Effector memory CD8-positive, alpha-beta T cell (primary cell): ENCODE results near the gene ZNF682.
"Not testable (repeated sequence)": the region's sequence is repeated elsewhere in the genome, so short reads cannot be mapped to it uniquely, and the experiment has no call there.

ENCODE experiments used
- ATAC-seq: fragments of 150-1000 bp; cut with Tn5 transposase; replicated peaks from 2 replicates; pipeline ENCODE4 v1.10.0; 2021; ENCODE audit warnings: mild to moderate bottlenecking, moderate library complexity
- DNase-seq, 3 experiments: peaks; one replicate each; pipeline ENCODE4 v3.0.0; 2021
- H3K27ac Mint-ChIP-seq, 2 donors: one replicate each; pipeline ENCODE4 v1.8.0; 2022; ENCODE audit warnings: mild to moderate bottlenecking in 2 of 2, mixed read lengths in 2 of 2, moderate library complexity in 2 of 2
- H3K27me3 Mint-ChIP-seq, 2 donors: one replicate each; pipeline ENCODE4 v1.8.0; 2022; ENCODE audit warnings: mixed read lengths in 2 of 2
- H3K36me3 Mint-ChIP-seq: one replicate; pipeline ENCODE4 v1.8.0; 2022; ENCODE audit warnings: mild to moderate bottlenecking, moderate library complexity, mixed read lengths; ENCODE audit not compliant: insufficient read depth
- H3K4me1 Mint-ChIP-seq, 2 donors: one replicate each; pipeline ENCODE4 v1.8.0; 2022; ENCODE audit warnings: low read depth in 2 of 2, mixed read lengths in 2 of 2
- H3K4me3 Mint-ChIP-seq, 2 donors: one replicate each; pipeline ENCODE4 v1.8.0; 2022; ENCODE audit warnings: mild to moderate bottlenecking in 2 of 2, mixed read lengths in 2 of 2, moderate library complexity in 2 of 2
- H3K9me3 Mint-ChIP-seq, 2 donors: one replicate each; pipeline ENCODE4 v1.8.0; 2022; ENCODE audit warnings: mixed read lengths in 2 of 2

The ZNF682 gene

GRCh38 chr19:20058738-20059137 lies 19.4 kb upstream of the ZNF682 start:
- H3K4me1 Mint-ChIP-seq, H3K36me3 Mint-ChIP-seq, H3K9me3 Mint-ChIP-seq, DNase-seq, H3K4me3 Mint-ChIP-seq, ATAC-seq, H3K27ac Mint-ChIP-seq: not testable (repeated sequence)
- H3K27me3 Mint-ChIP-seq: peaks cover 9 to 11% of the 10 kb centered on the region in 2 donors

- H3K4me1 Mint-ChIP-seq: peaks cover 6 to 13% of the 10 kb centered on the region in 2 donors
- ATAC-seq (peak; percentile 93), DNase-seq (peak; percentile 20 to 31 (median 22))
- no peaks in the 10 kb centered on the region for H3K36me3 Mint-ChIP-seq
- peak overlapping the region; percentile 96 for H3K27ac Mint-ChIP-seq
- H3K9me3 Mint-ChIP-seq: no peaks in the 10 kb centered on the region
- H3K27me3 Mint-ChIP-seq: no peaks in the 10 kb centered on the region
- peak overlapping the region; percentile 99 for H3K4me3 Mint-ChIP-seq
These were observed 12.8 kb upstream of the ZNF682 start for GRCh38 chr19:20051841-20052768.

GRCh38 chr19:20045742-20046141 lies 6.4 kb upstream of the ZNF682 start:
- H3K27me3 Mint-ChIP-seq, DNase-seq, H3K9me3 Mint-ChIP-seq, ATAC-seq, H3K4me1 Mint-ChIP-seq, H3K27ac Mint-ChIP-seq, H3K4me3 Mint-ChIP-seq, H3K36me3 Mint-ChIP-seq: not testable (repeated sequence)

- no peaks in the 10 kb centered on the region for H3K4me1 Mint-ChIP-seq
- no peak for ATAC-seq
- H3K9me3 Mint-ChIP-seq: no peaks in the 10 kb centered on the region
- no peak overlapping the region for H3K27ac Mint-ChIP-seq
- H3K4me3 Mint-ChIP-seq: no peak overlapping the region
- no peak for DNase-seq
- H3K36me3 Mint-ChIP-seq: peaks cover 4% of the 10 kb centered on the region
- peaks cover 0 to 7% of the 10 kb centered on the region in 2 donors for H3K27me3 Mint-ChIP-seq
These were observed 5.4 kb upstream of the ZNF682 start for GRCh38 chr19:20044663-20045062.

GRCh38 chr19:20038358-20039202 lies 725 bp downstream of the ZNF682 start:
- ATAC-seq (no peak), DNase-seq (no peak)
- peak overlapping the region; percentile 89 to 97 for H3K27ac Mint-ChIP-seq
- H3K36me3 Mint-ChIP-seq: peaks cover 9% of the 10 kb centered on the region
- H3K9me3 Mint-ChIP-seq: no peaks in the 10 kb centered on the region
- peak overlapping the region; percentile 90 to 94 for H3K4me3 Mint-ChIP-seq
- H3K4me1 Mint-ChIP-seq: peaks cover 6 to 13% of the 10 kb centered on the region in 2 donors
- H3K27me3 Mint-ChIP-seq: no peaks in the 10 kb centered on the region

GRCh38 chr19:20035935-20036334 lies 3.4 kb downstream of the ZNF682 start:
- Mint-ChIP-seq H3K4me3 (no peak overlapping the region), H3K27me3 (no peaks in the 10 kb centered on the region), H3K4me1 (peaks cover 9 to 13% of the 10 kb centered on the region in 2 donors), H3K36me3 (peaks cover 7% of the 10 kb centered on the region), H3K27ac (no peak overlapping the region), H3K9me3 (no peaks in the 10 kb centered on the region)
- DNase-seq (no peak), ATAC-seq (no peak)

GRCh38 chr19:20028611-20029010 lies 10.7 kb downstream of the ZNF682 start:
- H3K36me3 Mint-ChIP-seq: peaks cover 2% of the 10 kb centered on the region
- H3K27ac Mint-ChIP-seq: no peak overlapping the region
- DNase-seq: no peak
- no peaks in the 10 kb centered on the region for H3K9me3 Mint-ChIP-seq
- no peak overlapping the region for H3K4me3 Mint-ChIP-seq
- ATAC-seq: no peak
- peaks cover 3% of the 10 kb centered on the region in 2 donors for H3K4me1 Mint-ChIP-seq
- H3K27me3 Mint-ChIP-seq: no peaks in the 10 kb centered on the region

- Mint-ChIP-seq H3K27ac (no peak overlapping the region), H3K4me1 (no peaks in the 10 kb centered on the region), H3K9me3 (peaks cover 5 to 18% of the 10 kb centered on the region in 2 donors), H3K4me3 (no peak overlapping the region), H3K36me3 (no peaks in the 10 kb centered on the region), H3K27me3 (no peaks in the 10 kb centered on the region)
- ATAC-seq (no peak), DNase-seq (no peak)
These were observed 33.6 kb downstream of the ZNF682 start for GRCh38 chr19:20005741-20006140.

GRCh38 chr19:19997656-19998268 lies 41.5 kb downstream of the ZNF682 start:
- H3K9me3 Mint-ChIP-seq: peaks cover 0 to 1% of the 10 kb centered on the region in 2 donors
- H3K27me3 Mint-ChIP-seq: no peaks in the 10 kb centered on the region
- ATAC-seq (peak; percentile 36), DNase-seq (peak; percentile 28 to 49 (median 42))
- no peaks in the 10 kb centered on the region for H3K4me1 Mint-ChIP-seq
- no peaks in the 10 kb centered on the region for H3K36me3 Mint-ChIP-seq
- H3K4me3 Mint-ChIP-seq: no peak overlapping the region
- H3K27ac Mint-ChIP-seq: no peak overlapping the region

GRCh38 chr19:19966862-19967261 lies 72.4 kb downstream of the ZNF682 start:
- H3K4me3 Mint-ChIP-seq: no peak overlapping the region
- DNase-seq: no peak
- H3K27me3 Mint-ChIP-seq: peaks cover 3 to 10% of the 10 kb centered on the region in 2 donors
- no peak overlapping the region for H3K27ac Mint-ChIP-seq
- no peak for ATAC-seq
- peaks cover 15 to 30% of the 10 kb centered on the region in 2 donors for H3K9me3 Mint-ChIP-seq
- no peaks in the 10 kb centered on the region for H3K4me1 Mint-ChIP-seq
- no peaks in the 10 kb centered on the region for H3K36me3 Mint-ChIP-seq

- ATAC-seq, H3K27me3 Mint-ChIP-seq, H3K4me3 Mint-ChIP-seq, DNase-seq, H3K4me1 Mint-ChIP-seq, H3K27ac Mint-ChIP-seq, H3K36me3 Mint-ChIP-seq: not testable (repeated sequence)
- peaks cover 15 to 30% of the 10 kb centered on the region in 2 donors for H3K9me3 Mint-ChIP-seq
These were observed 73.2 kb downstream of the ZNF682 start for GRCh38 chr19:19966126-19966525.

GRCh38 chr19:19964416-19964815 lies 74.9 kb downstream of the ZNF682 start:
- Mint-ChIP-seq H3K27ac (no peak overlapping the region), H3K4me3 (no peak overlapping the region), H3K9me3 (peaks cover 13 to 29% of the 10 kb centered on the region in 2 donors), H3K27me3 (no peaks in the 10 kb centered on the region), H3K36me3 (no peaks in the 10 kb centered on the region), H3K4me1 (no peaks in the 10 kb centered on the region)
- ATAC-seq: no peak
- no peak for DNase-seq

GRCh38 chr19:19959151-19959799 lies 80.0 kb downstream of the ZNF682 start:
- H3K4me1 Mint-ChIP-seq: not testable (repeated sequence)

More at GRCh38 chr19:19959151-19959799, 80.0 kb downstream of the ZNF682 start:
- not testable (repeated sequence) for H3K36me3 Mint-ChIP-seq, H3K27me3 Mint-ChIP-seq, ATAC-seq, H3K9me3 Mint-ChIP-seq
- DNase-seq: peak; percentile 48 to 57 (median 52)
- Mint-ChIP-seq H3K27ac (peak overlapping the region in 1 of 2 donors; percentile 70), H3K4me3 (peak overlapping the region in 1 of 2 donors; percentile 19)
